ENCODE data around the gene INCA1.

The INCA1 gene

DNA sequence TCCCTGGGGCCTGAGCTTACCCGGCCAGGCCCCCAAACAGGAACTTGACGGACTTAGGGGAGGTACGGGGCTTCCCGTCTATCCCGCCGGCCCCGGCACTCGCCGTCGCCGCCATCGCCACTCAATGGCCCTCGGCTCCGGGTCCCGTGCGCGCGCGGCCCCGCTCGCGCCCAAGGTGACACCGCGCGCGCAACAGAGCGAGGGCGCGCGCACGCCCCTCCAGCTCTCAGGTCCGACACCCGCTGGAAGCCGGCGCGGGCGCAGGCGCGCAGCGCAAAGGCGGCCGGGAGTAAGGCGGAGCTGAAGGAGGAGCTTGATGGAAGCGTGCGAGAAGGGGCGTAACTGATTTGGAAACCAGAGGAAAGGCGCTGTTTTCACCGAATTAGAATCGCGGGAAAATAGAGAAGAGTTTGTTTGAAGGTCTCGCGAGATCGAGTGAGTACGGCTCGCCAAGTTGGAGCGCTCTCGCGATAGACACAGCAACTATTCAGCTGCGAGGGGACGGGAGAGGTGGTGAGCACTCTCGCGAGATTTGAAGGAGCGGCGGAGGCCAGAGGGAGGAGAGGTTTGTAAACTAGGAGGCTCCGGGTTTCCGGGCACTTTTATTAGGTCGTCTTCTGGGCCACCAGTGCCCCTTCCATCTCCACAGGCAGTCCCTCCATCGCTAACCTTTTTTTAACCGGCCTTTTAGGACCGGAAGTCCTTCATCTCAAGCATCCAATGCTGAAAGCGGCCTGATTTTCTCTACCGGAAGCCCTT is 57.3 kb downstream of the INCA1 start, which contains the start of the genes RNF167 and SLC25A11:
Gene RNF167, plus strand, starts transcription at position 473 of the 759 bp plus-strand sequence. CDS start 642 bp downstream, outside the sequence.
Gene SLC25A11, minus strand, starts transcription at position 251 of the 759 bp plus-strand sequence. Its CDS starts 136 bp downstream, at position 115.
- DNase-seq (ENCODE audit: low read depth) = peak; percentile 99
- H3K4me3 ChIP-seq (ENCODE audit: low read depth, low read length) = peak within 1 kb of the TSS; percentile 91

DNA sequence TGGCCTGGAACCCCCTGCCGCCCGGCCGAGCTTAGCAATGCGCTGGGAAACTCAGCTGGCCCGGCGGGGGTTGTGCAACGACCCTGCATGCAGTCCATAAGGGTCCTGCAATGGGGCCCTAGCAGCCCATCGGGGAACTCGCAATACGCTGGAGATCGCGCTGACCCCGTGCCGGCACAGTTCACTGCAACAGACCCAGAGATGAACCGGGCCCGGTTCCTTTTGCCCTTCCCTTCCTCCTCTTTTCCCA is 57.9 kb downstream of the INCA1 start:
- H3K4me3 ChIP-seq (ENCODE audit: low read depth, low read length) = peak overlapping the region; percentile 91
- DNase-seq (ENCODE audit: low read depth) = no peak

DNA sequence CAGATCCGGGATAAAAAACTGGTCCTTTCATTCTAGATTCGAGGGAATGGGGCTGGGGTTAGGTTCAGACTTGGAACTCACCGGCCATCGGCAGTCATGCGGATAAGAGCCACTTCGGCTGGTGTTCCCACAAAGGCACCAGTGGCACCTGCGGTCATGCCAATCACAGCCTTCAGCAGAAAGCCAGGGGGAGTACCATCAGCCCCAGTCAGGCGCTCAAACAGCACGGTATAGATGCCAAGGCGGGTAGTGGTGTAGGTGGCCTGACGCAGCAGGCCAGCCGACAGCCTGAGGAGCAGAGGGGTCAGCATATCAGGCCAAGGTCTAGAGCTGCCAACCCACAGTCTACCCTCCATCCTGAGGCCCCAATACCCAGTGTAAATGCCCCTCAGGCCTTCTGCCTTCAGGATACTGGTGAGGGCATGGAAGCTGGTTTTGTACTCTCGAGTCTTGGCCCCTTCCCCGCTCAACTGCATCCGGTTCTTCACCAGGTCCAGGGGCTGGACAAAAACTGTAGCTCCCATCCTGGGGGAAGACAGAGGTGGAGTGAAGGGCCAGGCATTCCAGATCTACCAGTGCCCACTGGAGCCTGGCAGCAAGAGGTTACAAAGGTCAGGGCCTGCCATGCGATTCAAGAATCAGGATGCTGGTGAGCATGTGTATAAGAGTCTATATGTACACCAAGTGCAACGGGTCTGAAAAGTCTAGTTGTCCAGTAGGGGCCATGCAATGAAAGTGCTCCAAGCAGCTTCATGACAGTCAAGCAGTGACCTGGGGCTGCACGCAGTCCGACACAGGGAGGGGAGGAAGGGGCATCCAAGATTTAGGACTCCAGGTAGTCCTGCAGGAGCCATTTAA is 58.4 kb downstream of the INCA1 start:
- peak overlapping the region; percentile 91 for H3K4me3 ChIP-seq (ENCODE audit: low read depth, low read length)
- no peak for DNase-seq (ENCODE audit: low read depth)
